HepG2 (cell line): ENCODE data around the gene FSD2. TPM values are rescaled to one million over a fixed set of nuclear protein-coding genes. Genes with fewer than 3 reads are reported as not detected.

Source experiments
- ARHGAP35 ChIP-seq: sonication (generic); formaldehyde crosslinking; IDR thresholded peaks from 2 replicates; pipeline ENCODE4 v1.9.0; 2022; ENCODE audit warnings: mild to moderate bottlenecking, inconsistent platforms, moderate library complexity, missing genetic modification reagents, borderline replicate concordance
- BCL6 ChIP-seq: IDR thresholded peaks from 2 replicates; pipeline ENCODE4 v1.6.1; 2016; ENCODE audit warnings: missing genetic modification reagents, missing compliant biosample characterization
- GATAD2A ChIP-seq: IDR thresholded peaks from 2 replicates; pipeline ENCODE4 v1.6.1; 2016
- HES4 ChIP-seq: sonication (generic); formaldehyde crosslinking; IDR thresholded peaks from 2 replicates; pipeline ENCODE4 v1.9.0; 2021; ENCODE audit warnings: mild to moderate bottlenecking, missing genetic modification reagents, borderline replicate concordance
- KDM2A ChIP-seq: sonication (generic); formaldehyde crosslinking; IDR thresholded peaks from 2 replicates; pipeline ENCODE4 v1.4.0; 2020; ENCODE audit warnings: low read depth, missing genetic modification reagents, borderline replicate concordance
- MTF1 ChIP-seq: sonication (generic); formaldehyde crosslinking; IDR thresholded peaks from 2 replicates; pipeline ENCODE4 v1.5.0; 2020; ENCODE audit warnings: missing genetic modification reagents
- NAIF1 ChIP-seq: sonication (generic); formaldehyde crosslinking; IDR thresholded peaks from 2 replicates; pipeline ENCODE4 v1.5.0; 2020; ENCODE audit warnings: mild to moderate bottlenecking, missing genetic modification reagents, borderline replicate concordance
- RAD21 ChIP-seq: fragments of 450-650 bp; formaldehyde crosslinking; IDR thresholded peaks from 2 replicates; pipeline ENCODE4 v1.5.0; 2020; ENCODE audit warnings: mild to moderate bottlenecking
- SMC3 ChIP-seq: IDR thresholded peaks from 2 replicates; pipeline ENCODE4 v1.6.1; 2011; ENCODE audit warnings: low read length, improper control_type of control experiment
- SOX6 ChIP-seq, 2 experiments: fragments of 450-650 bp in 1 of 2; sonication (generic) in 1 of 2; formaldehyde crosslinking in 1 of 2; IDR thresholded peaks; 2 replicates each; pipeline versions ENCODE4 v1.4.0 to v1.6.1; 2017 to 2020; ENCODE audit warnings: antibody characterized with exemption in 1 of 2, mild to moderate bottlenecking in 1 of 2, missing genetic modification reagents in 1 of 2
- STAG1 ChIP-seq: sonication (generic); formaldehyde crosslinking; IDR thresholded peaks from 2 replicates; pipeline ENCODE4 v1.4.0; 2020; ENCODE audit warnings: missing genetic modification reagents
- ZNF251 ChIP-seq: sonication (generic); formaldehyde crosslinking; IDR thresholded peaks from 2 replicates; pipeline ENCODE4 v1.9.0; 2021; ENCODE audit warnings: mild to moderate bottlenecking, missing genetic modification reagents
- ZNF670 ChIP-seq: sonication (generic); formaldehyde crosslinking; IDR thresholded peaks from 2 replicates; pipeline ENCODE4 v1.8.0; 2022; ENCODE audit warnings: mild to moderate bottlenecking, missing genetic modification reagents, borderline replicate concordance
- polyA plus RNA-seq, 8 experiments: library from polyadenylated mRNA; depleted of rRNA in 3 of 8; stranded (reverse) in 7 of 8; unstranded in 1 of 8; fragments of >200 nt; fragmentation: Illumina TruSeq in 4 of 8; extraction: Trizol in 4 of 8; gene quantifications; 2 replicates each; pipeline versions ENCODE4 v1.2.1 to v1.2.3, GENCODE V29; 2011 to 2016; ENCODE audit warnings: low read depth in 4 of 8, missing spikeins in 1 of 8, mixed read lengths in 1 of 8; ENCODE audit not compliant: insufficient read depth in 1 of 8
- total RNA-seq, 5 experiments: library from RNA; depleted of rRNA; stranded (reverse); fragments of >200 nt; fragmentation: Illumina TruSeq; extraction: Trizol; gene quantifications; 2 replicates each; pipeline ENCODE4 v1.2.3, GENCODE V29; 2016; ENCODE audit warnings: low read depth in 1 of 5
- TF ChIP-seq, protein P1 (sequence below): sonication (generic); formaldehyde crosslinking; IDR thresholded peaks from 2 replicates; pipeline ENCODE4 v1.4.0; 2020; ENCODE audit warnings: missing genetic modification reagents
- TF ChIP-seq, protein P2 (sequence below): sonication (generic); formaldehyde crosslinking; IDR thresholded peaks from 2 replicates; pipeline ENCODE4 v1.4.0; 2020; ENCODE audit warnings: missing genetic modification reagents, borderline replicate concordance
- TF ChIP-seq, protein P3 (sequence below): sonication (generic); formaldehyde crosslinking; IDR thresholded peaks from 2 replicates; pipeline ENCODE4 v1.4.0; 2020; ENCODE audit warnings: low read depth, mild to moderate bottlenecking, missing genetic modification reagents
- TF ChIP-seq, protein P4 (sequence below): fragments of 450-650 bp; IDR thresholded peaks from 2 replicates; pipeline ENCODE4 v1.6.1; 2017; ENCODE audit warnings: mild to moderate bottlenecking
- TF ChIP-seq, protein P5 (sequence below): sonication (generic); formaldehyde crosslinking; IDR thresholded peaks from 2 replicates; pipeline ENCODE4 v1.8.0; 2022; ENCODE audit warnings: mild to moderate bottlenecking, missing genetic modification reagents

Gene FSD2
- total and polyA plus RNA-seq, 2 of the 13 experiments (the other 11 are each of a cell fraction or from before 2014, with no cell fraction given): not detected

DNA sequence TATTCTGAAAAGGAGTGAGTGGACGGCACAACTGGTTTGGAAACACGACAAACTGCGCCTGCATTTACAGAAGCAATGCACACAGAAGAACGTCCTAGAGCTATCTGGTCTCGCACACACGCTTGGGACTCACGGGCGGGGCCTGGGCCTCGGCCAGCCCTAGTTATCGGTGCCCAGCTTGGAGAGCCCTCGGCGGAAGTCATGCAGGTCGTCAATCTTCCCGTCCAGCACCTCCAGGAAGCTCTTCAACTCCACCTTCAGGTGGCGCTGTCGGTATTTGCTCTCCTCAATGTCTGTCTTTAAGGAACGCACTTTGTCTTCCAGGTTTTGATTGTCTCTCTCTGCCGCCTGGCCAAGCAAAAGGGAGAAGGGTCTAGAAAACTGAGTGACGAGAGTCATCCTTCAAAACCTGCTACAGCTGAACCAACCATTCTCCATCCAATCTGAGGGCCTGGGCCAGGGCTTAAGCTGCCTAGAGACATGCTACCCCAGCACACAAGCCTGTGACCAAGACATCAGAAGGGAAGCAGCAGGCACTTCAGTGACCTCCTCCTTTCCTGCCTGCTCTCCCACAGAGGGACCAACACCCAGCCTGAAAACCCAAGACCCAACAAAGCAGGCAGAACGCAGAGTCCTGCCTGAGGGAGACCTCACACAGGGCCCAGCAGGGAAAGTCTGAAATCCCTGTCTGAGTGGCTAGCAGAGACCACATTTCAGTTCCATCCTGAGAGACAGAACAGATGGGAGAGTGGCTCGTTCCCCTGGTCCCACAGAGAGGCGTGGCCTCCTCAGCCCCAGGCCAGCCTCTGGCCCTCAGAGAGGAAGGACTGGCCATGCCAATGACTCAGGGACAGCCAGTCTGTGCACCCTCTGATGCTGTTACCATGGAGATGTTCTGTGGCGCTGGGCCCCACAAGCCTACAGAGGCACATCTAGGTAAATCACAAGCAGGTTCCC is 44.0 kb upstream of the FSD2 start (continued):
- TF ChIP-seq, protein P1, sequence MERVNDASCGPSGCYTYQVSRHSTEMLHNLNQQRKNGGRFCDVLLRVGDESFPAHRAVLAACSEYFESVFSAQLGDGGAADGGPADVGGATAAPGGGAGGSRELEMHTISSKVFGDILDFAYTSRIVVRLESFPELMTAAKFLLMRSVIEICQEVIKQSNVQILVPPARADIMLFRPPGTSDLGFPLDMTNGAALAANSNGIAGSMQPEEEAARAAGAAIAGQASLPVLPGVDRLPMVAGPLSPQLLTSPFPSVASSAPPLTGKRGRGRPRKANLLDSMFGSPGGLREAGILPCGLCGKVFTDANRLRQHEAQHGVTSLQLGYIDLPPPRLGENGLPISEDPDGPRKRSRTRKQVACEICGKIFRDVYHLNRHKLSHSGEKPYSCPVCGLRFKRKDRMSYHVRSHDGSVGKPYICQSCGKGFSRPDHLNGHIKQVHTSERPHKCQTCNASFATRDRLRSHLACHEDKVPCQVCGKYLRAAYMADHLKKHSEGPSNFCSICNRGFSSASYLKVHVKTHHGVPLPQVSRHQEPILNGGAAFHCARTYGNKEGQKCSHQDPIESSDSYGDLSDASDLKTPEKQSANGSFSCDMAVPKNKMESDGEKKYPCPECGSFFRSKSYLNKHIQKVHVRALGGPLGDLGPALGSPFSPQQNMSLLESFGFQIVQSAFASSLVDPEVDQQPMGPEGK (CRISPR knock-in tag): 0 out of 2 replicates have a peak, but pooled peaks have one; percentile 22
- no peak for TF ChIP-seq NAIF1 (CRISPR knock-in tag)
- peak; percentile 43; the same call in 1 of the 2 replicates for TF ChIP-seq GATAD2A (CRISPR knock-in tag)
- TF ChIP-seq MTF1 (CRISPR knock-in tag): no peak
- TF ChIP-seq STAG1 (CRISPR knock-in tag): peak; percentile 84
- TF ChIP-seq, protein P2, sequence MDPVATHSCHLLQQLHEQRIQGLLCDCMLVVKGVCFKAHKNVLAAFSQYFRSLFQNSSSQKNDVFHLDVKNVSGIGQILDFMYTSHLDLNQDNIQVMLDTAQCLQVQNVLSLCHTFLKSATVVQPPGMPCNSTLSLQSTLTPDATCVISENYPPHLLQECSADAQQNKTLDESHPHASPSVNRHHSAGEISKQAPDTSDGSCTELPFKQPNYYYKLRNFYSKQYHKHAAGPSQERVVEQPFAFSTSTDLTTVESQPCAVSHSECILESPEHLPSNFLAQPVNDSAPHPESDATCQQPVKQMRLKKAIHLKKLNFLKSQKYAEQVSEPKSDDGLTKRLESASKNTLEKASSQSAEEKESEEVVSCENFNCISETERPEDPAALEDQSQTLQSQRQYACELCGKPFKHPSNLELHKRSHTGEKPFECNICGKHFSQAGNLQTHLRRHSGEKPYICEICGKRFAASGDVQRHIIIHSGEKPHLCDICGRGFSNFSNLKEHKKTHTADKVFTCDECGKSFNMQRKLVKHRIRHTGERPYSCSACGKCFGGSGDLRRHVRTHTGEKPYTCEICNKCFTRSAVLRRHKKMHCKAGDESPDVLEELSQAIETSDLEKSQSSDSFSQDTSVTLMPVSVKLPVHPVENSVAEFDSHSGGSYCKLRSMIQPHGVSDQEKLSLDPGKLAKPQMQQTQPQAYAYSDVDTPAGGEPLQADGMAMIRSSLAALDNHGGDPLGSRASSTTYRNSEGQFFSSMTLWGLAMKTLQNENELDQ (CRISPR knock-in tag): no peak
- TF ChIP-seq SMC3: peak; percentile 75
- TF ChIP-seq ZNF251 (CRISPR knock-in tag): no peak
- TF ChIP-seq ARHGAP35 (CRISPR knock-in tag): no peak
- peak; percentile 42; the same call in 1 of the 2 replicates for TF ChIP-seq RAD21 (CRISPR knock-in tag)
- TF ChIP-seq ZNF670 (CRISPR knock-in tag): no peak
- TF ChIP-seq HES4 (CRISPR knock-in tag): no peak
- TF ChIP-seq KDM2A: peak; percentile 48; the same call in 1 of the 2 replicates
- TF ChIP-seq, protein P3, sequence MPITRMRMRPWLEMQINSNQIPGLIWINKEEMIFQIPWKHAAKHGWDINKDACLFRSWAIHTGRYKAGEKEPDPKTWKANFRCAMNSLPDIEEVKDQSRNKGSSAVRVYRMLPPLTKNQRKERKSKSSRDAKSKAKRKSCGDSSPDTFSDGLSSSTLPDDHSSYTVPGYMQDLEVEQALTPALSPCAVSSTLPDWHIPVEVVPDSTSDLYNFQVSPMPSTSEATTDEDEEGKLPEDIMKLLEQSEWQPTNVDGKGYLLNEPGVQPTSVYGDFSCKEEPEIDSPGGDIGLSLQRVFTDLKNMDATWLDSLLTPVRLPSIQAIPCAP (CRISPR knock-in tag): no peak
- TF ChIP-seq BCL6: peak; percentile 29; the same call in 1 of the 2 replicates
- TF ChIP-seq, protein P4, sequence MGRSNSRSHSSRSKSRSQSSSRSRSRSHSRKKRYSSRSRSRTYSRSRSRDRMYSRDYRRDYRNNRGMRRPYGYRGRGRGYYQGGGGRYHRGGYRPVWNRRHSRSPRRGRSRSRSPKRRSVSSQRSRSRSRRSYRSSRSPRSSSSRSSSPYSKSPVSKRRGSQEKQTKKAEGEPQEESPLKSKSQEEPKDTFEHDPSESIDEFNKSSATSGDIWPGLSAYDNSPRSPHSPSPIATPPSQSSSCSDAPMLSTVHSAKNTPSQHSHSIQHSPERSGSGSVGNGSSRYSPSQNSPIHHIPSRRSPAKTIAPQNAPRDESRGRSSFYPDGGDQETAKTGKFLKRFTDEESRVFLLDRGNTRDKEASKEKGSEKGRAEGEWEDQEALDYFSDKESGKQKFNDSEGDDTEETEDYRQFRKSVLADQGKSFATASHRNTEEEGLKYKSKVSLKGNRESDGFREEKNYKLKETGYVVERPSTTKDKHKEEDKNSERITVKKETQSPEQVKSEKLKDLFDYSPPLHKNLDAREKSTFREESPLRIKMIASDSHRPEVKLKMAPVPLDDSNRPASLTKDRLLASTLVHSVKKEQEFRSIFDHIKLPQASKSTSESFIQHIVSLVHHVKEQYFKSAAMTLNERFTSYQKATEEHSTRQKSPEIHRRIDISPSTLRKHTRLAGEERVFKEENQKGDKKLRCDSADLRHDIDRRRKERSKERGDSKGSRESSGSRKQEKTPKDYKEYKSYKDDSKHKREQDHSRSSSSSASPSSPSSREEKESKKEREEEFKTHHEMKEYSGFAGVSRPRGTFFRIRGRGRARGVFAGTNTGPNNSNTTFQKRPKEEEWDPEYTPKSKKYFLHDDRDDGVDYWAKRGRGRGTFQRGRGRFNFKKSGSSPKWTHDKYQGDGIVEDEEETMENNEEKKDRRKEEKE: no peak
- TF ChIP-seq, protein P5, sequence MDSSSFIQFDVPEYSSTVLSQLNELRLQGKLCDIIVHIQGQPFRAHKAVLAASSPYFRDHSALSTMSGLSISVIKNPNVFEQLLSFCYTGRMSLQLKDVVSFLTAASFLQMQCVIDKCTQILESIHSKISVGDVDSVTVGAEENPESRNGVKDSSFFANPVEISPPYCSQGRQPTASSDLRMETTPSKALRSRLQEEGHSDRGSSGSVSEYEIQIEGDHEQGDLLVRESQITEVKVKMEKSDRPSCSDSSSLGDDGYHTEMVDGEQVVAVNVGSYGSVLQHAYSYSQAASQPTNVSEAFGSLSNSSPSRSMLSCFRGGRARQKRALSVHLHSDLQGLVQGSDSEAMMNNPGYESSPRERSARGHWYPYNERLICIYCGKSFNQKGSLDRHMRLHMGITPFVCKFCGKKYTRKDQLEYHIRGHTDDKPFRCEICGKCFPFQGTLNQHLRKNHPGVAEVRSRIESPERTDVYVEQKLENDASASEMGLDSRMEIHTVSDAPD (CRISPR knock-in tag): no peak
- no peak for TF ChIP-seq SOX6 (IDR thresholded peaks at IDR 0.05)
- 0 out of 2 replicates have a peak, but pooled peaks have one; percentile 29 for TF ChIP-seq SOX6 (CRISPR knock-in tag; IDR thresholded peaks at IDR 0.05)
